ENCODE measurements around the gene DDA1. TPM values are rescaled to one million over a fixed set of nuclear protein-coding genes. Genes with fewer than 3 reads are reported as not detected.

The DDA1 gene
- total RNA-seq, 1 donor from 2014 or later, result 10.0 TPM

DNA sequence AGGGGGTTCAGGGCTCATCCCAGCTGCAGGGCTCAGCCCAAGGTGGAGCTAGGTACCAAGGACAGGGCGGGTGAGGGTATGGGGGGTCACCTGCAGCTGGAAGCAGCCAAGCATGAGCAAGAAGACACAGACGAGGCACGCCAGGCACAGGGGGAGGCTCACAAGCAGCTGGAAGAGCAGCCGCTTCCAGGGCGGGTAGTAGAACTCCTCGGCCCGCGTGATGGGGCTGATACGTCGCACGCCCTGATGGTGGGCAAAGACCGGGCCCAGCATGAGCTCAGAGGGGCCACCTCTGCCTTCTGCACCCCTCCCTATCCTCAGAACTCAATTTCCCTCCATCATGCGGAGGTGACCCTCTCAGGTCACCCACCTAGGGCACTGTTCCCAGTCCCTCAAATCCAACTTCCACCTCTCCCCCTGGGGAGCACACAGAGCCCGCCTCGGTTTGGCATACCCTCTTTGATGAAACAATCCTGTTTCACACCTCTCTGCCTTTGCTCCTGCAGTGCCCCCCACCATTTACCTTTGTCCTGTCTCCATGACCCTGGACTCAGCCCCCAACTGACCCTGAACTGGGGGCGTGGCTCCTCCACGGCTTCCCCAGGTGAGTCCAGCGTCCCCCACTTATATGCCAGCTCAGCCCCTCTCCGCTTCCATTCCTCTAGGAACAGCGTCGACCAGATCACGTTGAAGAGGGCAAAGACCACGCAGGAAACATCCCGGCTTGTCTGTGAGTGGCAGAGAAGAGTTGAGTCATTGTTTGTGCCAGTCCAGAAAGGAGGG is 21.1 kb downstream of the DDA1 start:
- no peak for DNase-seq

DNA sequence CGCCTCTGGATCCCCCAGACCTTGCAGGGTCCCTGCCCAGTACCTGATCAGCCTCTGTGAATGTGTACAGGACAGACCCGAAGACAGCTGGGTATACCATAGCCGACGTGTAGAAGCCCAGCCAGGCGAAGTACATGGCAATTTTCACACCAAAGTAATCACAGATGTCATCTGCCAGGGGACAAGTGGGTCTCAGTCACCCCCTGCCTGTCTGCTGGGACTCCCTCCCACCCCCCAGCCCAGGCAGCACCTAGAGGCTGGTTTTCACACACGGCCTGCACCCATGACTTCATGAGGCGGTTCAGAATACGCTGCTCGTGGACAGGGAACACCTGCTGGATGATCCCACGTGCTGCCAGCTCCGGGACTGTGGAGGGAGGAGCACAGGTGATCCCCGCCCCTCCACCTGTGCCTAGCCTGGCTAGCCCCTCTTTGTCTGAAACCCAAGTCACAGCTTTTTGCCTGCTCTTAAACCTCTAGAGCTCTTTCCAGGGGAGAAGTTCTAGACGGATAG is 21.7 kb downstream of the DDA1 start:
- DNase-seq, result no peak

DNA sequence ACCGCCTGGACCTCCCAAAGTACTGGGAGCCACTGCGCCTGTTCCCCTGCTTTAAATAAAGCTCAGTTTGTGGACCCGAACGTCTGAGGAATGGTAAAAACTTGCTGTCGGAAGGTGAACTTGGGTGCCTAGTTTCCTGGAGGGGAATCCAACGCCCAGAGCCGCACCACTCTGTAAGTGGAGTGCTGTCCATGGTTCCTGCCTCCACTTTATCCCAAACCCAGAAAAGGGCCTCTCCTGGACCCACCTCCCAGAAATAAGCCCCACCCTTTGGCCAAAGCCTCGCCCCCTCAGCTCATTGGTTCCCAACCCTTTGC is 23.0 kb downstream of the DDA1 start:
- DNase-seq, result no peak

DNA sequence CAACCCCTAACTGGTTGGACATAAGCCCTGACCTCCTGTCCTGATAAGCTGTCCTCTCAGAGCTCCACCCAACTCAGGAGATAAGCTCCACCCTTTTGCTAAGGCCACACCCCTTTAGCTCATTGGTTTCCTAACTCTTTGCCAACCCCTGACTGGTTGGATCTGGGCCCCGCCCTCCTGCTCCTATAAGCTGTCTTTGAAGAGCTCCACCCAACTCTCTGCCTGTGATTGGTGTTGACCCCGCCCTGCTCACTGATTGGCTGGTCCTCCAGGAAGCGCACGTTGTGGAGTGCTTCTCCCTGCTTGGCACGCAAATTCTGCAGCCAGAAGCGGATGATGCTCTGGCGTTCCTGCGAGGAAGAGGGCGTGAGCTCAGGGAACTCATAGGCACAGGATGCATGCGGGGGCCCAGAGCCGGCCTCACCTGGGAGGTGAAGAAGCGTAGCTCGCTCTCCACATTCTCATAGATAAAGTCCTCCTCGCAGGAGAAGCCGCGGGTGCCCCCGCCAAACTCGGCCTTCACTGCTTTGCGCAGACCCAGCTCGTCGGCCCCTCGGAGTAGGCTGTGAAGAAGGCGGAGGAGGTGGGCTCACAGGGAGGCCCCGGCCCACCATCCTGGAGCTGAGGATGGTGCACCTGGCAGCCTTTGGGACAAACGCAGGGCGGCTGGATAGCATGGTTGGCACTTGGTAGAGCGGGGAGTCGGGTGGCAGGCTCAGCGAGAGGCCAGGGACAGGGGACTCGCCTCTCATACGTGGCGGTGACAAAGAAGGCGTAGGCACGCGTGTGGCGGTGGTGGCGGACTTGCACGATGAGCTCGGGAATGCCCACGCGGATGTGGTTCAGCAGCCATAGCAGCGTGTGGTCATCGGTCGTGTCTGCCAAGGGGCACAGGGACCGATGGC is 23.6 kb downstream of the DDA1 start:
- DNase-seq, result no peak

DNA sequence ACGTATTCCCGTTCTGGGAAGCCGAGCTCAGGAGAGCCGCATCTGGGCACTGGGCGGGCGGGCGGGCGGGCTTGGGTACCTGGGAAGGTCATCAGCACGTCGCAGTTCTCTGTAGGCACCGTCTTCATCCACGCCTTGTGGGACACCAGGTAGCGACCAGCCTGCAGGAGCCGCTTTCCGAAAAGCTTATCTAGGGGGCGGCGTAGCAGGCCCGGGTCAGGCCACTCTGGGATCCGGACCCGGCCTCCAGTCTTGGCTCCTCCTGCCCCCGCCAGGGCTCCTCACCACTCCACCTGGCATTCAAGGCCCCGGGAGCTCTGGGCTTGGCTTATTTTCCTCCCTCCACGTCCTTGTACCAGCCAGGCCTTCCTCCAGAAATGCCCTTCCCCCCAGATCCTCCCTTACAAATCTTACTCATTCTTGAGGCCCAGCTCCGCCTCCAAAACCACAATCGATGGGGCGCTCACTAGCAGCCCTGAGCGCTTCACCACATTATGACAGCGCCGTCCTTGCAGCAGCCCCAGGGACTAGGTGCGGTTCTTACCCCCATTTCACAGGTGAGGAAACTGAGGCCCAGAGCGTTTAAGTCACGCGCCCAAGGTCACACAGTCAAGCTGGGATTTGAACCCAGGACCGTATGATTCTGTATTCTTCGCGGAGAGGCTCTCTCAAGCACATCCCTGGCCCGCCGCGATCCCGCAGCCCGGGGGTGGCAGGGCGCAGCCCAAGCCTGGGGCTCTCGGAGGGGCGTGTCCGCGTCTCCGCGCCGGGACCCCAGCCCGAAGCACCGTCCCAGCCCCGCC is 24.4 kb downstream of the DDA1 start:
- no peak for DNase-seq

DNA sequence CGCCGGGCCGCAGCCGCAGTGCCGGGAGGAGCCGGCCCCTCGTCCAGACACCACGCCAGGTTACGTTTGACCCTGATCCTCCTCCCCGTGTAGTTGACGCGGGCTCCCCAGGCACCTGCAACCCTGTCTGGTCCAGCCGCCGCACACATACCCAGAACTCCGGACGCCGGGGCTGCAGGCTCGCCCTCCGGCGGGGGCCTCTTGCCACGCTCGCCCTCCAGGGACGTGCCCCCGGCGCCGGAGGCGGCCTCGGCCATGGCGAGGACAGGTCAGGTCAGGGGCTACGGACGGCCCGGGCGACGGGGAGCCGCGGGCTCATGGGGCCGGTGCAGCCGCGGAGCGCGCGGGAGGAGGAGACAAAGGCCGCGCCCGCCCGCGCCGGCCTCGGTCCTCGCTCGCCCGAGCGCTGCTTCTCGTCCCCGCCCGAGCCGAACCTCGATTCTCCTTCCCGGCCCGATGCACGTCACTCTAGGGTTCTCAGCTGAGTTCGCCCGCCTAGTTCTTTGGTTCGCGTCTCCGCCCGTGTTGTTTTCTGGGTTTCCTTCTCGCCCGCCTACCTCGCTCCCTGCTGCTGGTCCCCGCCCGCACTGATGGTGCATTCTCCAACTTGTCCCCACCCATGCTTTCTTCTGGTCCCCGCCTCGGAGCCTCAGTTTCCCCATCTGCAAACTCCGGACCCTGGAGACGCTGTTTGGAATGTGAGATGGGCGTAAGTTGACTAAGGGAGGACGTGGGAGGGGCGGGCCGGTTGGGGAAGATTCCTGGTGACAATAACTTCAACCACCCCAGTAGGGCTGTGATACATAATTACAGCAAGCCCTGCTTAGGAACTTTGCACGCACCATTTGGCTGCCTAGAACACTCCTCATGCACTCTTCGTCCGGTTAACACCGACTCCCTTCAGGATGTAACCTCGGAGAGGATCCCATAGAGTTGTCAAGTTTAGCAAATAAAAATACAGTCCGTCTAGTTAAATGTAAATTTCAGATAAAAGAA is 25.3 kb downstream of the DDA1 start, which contains the start of gene ANO8:
TSS of gene ANO8 (minus strand) at position 442 of the 996 bp plus-strand sequence. CDS start at position 257, 185 bp downstream.
- DNase-seq, result peak; percentile 95

DNA sequence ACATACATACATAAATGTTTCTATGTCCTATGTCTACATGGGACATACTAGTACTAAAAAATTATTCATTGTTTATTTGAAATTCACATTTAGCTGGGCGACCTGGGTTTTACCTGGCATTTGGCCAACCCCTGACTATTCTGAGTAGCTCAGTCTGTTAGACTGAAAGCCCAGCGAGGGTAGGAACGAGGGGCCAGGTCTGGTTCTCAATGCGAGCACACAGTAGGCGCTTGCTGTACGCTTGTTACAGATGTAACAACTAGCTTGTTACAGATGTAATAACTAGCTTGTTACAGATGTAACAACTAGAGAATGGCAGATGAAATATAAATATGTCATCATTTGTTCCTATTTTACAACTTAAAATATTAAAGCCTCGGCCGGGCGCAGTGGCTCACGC is 26.2 kb downstream of the DDA1 start:
- DNase-seq, result no peak

DNA sequence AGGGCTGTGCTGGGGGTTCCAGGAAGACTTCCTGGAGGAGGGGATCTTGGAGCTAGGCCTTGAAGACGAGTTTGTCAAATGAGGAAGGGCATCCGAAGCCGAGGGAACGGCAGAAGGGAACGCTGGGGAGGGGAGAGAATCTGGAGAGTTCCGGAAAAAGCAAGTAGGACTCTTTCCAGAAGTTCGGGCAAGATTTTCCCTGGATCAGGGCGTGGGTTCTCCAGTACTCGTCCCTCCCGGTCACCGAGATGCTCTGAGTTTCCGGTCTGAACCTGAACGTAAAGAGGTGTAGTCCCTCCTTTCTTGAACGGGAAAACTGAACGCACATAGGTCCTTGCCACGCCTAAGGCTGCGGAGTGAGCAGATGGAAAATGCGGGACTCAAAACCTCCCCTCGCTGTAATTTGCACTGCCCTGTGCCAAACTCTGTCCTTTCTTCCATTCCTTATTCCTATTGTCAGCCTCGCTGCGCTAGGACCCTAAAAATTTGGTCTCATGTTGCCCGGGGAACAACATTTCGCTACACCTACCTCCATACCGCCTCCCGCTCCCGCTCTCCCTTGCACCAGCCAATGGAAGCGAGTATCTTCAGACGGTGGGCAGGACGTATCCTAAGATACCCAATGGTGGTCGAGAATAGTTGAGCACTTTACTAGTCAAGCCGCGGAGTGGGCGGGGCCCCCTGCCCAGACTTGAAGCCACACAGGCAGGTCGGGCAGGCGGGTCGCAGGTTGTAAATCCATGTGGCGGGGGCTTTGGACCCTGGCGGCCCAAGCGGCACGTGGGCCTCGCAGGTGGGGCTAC is 27.7 kb downstream of the DDA1 start, which contains the start of gene GTPBP3:
TSS of gene GTPBP3 (plus strand) at position 682 of the 803 bp plus-strand sequence. CDS start at position 741, 59 bp downstream.
- DNase-seq, result peak; percentile 96

DNA sequence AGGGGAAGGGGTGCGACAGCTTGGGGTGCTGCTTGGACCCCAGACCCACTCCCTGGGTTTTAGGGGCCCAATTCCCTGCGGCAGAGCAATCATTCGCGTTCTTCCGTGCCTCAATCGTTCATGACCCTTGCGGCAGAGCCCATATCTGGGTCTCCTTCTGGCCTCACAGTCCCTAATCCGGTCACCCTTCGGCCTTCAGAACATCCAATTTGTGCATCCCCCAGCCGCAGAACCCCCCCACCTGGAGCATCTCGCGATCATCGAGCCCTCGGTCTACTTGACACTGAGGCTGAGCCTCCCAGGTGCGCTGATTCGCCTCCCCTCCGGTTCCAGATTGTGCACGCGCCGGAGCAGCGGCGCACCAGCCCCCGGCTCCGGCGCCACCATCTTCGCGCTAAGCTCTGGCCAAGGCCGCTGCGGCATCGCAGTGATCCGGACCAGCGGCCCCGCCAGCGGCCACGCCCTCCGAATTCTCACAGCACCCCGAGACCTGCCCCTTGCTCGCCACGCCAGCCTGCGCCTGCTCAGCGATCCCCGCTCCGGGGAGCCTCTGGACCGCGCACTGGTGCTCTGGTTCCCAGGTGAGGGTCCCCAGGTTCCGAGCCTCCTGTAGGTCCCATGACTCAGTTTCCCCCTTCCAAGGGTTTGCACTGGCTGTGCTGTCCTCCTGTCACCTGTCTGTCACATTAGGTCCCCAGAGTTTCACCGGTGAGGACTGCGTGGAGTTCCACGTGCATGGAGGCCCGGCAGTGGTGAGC is 28.5 kb downstream of the DDA1 start:
- no peak for DNase-seq

DNA sequence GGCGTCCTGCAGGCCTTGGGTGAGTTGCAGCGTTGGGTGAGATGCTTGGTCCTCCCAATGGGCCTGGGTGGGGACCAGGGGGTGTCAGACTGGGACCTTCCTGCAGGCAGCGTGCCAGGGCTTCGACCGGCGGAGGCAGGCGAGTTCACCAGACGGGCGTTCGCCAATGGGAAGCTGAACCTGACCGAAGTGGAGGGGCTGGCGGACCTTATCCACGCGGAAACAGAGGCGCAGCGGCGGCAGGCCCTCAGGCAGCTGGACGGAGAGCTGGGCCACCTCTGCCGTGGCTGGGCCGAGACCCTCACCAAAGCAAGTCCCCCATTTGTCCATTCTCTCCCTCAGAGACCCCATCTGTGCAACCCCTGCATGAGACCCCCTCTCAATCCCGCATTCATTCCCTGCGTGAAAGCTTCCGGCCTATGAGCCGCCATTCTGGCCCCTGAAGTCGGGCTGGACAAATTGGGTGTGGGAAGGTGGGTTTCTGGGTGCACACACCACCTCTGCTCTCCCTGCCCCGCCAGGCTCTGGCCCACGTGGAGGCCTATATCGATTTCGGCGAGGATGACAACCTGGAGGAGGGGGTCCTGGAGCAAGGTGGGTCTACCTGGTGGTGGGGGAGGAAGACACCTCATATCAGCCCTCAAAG is 29.2 kb downstream of the DDA1 start:
- DNase-seq, result no peak

DNA sequence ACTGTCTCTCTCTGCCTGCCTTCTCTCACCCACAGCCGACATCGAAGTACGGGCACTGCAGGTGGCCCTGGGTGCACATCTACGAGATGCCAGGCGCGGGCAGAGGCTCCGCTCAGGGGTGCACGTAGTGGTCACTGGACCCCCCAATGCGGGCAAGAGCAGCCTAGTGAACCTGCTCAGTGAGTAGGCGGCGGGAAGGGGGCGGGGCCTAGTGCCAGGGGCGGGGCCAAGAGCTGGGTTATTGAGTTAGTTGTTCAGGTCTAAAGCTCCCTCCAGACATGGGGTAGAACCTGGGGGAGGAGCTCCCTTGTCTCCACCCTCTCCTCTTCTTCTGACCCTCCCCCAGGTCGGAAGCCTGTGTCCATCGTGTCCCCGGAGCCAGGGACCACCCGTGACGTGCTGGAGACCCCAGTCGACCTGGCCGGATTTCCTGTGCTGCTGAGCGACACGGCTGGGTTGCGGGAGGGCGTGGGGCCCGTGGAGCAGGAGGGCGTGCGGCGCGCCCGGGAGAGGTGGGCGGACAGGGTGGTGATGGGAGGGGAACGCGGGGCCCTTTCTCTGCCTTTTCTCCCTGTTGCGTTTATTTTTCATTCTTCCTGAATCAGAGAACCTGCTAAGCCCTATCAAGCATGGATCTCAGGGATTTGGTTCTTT is 29.9 kb downstream of the DDA1 start:
- DNase-seq, result no peak

DNA sequence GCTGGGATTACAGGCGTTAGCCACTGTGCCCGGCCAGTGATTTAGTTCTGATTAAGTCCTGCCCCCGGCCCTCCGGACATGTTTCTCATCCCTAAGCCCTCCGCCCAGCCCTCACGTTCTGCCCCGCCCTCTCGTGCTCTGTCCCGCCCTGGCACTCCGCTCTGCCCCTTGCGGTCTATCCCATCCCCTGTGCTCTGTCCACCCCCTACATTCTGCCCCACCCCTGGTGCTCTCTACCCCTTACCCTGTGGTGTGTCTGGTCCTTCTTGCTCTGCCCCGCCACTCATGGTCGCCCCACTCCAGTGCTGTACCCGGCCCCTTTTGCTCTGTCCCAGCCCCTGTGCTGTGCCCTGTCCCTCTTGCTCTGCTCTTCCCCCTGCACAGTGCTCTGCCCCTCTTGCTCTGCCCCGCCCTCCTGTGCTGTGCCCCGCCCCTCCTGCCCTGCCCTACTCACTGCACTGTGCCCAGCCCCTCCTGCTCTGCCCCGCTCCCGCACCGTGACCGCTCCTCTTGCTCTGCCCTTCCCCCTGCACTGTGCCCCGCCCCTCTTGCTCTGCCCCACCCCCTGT is 31.0 kb downstream of the DDA1 start:
- DNase-seq, result no peak

DNA sequence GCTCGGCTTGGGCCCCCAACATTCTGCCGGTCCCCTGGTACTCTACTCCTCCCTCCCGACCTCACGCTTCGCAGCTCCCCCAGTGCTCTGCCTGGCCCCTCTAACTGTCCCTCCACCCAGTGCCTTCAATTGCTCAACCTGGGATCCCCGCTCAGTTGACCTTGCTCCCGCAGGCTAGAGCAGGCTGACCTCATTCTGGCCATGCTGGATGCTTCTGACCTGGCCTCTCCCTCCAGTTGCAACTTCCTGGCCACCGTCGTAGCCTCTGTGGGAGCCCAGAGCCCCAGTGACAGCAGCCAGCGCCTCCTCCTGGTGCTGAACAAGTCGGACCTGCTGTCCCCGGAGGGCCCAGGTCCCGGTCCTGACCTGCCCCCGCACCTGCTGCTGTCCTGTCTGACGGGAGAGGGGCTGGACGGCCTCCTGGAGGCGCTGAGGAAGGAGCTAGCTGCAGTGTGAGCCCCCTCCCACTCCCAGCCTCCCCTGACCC is 31.6 kb downstream of the DDA1 start:
- no peak for DNase-seq

DNA sequence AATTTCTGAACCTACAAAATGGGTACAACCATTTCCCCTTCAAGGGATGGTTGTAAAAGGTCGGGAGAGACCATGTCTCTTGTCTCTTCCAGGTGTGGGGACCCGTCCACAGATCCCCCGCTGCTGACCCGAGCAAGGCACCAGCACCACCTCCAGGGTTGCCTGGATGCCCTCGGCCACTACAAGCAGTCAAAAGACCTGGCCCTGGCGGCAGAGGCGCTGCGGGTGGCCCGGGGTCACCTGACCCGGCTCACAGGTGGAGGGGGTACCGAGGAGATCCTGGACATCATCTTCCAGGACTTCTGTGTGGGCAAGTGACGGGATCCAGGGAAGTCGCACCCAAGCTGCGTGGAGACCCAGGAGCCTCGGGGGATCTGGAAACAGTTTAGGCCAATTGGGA is 32.0 kb downstream of the DDA1 start:
- no peak for DNase-seq

DNA sequence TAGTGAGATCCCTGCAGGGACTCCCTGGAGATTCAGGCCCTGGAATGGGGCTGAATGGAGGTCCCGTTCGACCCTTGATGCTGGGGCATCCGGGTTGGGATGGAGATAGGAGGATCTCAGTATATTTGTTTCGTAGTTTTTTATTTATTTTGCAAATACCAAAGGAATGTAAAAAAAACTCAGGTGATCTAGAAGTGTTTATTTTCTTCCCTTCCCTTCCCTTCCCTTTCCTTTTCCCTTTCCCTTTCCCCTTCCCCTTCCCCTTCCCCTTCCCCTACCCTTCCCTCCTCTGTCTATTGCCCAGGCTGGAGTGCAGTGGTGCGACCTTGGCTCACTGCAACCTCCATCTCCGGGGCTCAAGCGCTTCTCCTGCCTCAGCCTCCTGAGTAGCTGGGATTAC is 32.5 kb downstream of the DDA1 start:
- DNase-seq, result no peak

DNA sequence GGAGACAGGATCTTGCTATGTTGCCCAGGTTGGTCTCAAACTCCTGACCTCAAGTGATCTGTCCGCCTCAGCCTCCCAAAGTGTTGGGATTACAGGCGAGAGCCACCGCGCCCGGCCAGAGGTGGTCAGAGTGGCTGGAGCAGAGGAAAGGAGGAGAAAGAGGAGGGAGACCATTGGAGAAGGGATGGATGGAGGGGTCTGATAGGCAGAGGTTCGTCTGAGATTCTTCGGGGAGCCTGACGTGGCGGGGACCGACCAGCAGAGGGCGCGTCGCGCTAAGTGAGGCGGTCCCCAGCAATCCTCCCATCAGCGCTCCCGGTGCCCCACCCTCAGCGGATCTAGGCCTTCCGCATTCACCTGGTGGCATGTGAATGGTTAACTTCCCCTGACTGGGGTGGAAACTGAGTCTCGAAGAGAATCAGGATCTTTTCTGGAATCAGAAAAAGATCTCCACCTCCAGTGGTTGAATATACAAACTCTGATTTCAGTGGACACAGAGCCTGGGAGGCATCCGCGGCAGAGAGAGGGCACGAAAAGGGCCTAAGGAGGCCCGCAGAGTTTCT is 36.8 kb downstream of the DDA1 start:
- DNase-seq, result peak; percentile 29

DNA sequence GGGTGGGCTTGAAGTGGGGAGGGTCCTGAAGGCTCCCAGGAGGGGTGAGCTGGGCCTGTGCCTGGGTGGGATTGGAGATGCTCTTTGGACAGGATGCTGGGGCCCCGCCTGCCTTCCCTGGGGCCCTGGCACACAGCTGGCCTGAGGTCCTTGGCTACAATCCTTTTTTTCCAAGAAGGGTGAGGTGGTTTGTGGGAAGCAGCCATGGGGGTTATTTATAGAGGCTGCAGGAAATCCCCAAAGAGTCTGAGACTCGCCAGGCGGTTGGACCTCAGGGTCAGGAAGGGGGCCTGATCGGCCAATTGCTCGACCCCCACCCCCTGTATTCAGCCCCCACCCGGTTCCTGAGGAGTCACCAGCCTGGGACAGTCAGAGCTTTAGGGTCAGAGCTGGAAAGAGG is 38.0 kb downstream of the DDA1 start:
- no peak for DNase-seq

Measured in occipital lobe (tissue), 2 donors.